ENCODE measurements around the gene TSC22D2.

- TF ChIP-seq, protein P1, sequence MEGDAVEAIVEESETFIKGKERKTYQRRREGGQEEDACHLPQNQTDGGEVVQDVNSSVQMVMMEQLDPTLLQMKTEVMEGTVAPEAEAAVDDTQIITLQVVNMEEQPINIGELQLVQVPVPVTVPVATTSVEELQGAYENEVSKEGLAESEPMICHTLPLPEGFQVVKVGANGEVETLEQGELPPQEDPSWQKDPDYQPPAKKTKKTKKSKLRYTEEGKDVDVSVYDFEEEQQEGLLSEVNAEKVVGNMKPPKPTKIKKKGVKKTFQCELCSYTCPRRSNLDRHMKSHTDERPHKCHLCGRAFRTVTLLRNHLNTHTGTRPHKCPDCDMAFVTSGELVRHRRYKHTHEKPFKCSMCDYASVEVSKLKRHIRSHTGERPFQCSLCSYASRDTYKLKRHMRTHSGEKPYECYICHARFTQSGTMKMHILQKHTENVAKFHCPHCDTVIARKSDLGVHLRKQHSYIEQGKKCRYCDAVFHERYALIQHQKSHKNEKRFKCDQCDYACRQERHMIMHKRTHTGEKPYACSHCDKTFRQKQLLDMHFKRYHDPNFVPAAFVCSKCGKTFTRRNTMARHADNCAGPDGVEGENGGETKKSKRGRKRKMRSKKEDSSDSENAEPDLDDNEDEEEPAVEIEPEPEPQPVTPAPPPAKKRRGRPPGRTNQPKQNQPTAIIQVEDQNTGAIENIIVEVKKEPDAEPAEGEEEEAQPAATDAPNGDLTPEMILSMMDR (IDR thresholded peaks at IDR 0.05 in 2 of 3, conservative IDR thresholded peaks at IDR 0.05 in 1 of 3; ENCODE audit: control insufficient read depth in 2 of 3, extremely low read depth in 1 of 3, insufficient read depth in 1 of 3, low read depth in 3 of 3, low read length in 3 of 3), result peak in 1 of 3 experiments; percentile 31; a peak in 1 of 6 replicates
- TF ChIP-seq RELA (IDR thresholded peaks at IDR 0.05; ENCODE audit: borderline replicate concordance, partially characterized antibody) (no peak), POLR2A (IDR thresholded peaks at IDR 0.05; ENCODE audit: low read depth, low read length) (no peak), TCF7 (IDR thresholded peaks at IDR 0.05; ENCODE audit: borderline replicate concordance) (no peak), ATF7 (IDR thresholded peaks at IDR 0.05; ENCODE audit: low read depth) (no peak), YY1 (IDR thresholded peaks at IDR 0.05; ENCODE audit: low read depth, low read length) (no peak), JUND (IDR thresholded peaks at IDR 0.05; ENCODE audit: low read depth, low read length) (no peak), NFIC (IDR thresholded peaks at IDR 0.05; ENCODE audit: low read depth, low read length) (no peak), ESRRA (IDR thresholded peaks at IDR 0.05; ENCODE audit: low read length) (no peak), SIN3A (IDR thresholded peaks at IDR 0.05; ENCODE audit: low read depth, low read length) (no peak), POLR2AphosphoS5 (IDR thresholded peaks at IDR 0.05; ENCODE audit: low read length) (no peak), FOXM1 (IDR thresholded peaks at IDR 0.05; ENCODE audit: low read depth, low read length) (no peak)
- TF ChIP-seq, protein P2, sequence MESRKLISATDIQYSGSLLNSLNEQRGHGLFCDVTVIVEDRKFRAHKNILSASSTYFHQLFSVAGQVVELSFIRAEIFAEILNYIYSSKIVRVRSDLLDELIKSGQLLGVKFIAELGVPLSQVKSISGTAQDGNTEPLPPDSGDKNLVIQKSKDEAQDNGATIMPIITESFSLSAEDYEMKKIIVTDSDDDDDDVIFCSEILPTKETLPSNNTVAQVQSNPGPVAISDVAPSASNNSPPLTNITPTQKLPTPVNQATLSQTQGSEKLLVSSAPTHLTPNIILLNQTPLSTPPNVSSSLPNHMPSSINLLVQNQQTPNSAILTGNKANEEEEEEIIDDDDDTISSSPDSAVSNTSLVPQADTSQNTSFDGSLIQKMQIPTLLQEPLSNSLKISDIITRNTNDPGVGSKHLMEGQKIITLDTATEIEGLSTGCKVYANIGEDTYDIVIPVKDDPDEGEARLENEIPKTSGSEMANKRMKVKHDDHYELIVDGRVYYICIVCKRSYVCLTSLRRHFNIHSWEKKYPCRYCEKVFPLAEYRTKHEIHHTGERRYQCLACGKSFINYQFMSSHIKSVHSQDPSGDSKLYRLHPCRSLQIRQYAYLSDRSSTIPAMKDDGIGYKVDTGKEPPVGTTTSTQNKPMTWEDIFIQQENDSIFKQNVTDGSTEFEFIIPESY (IDR thresholded peaks at IDR 0.05), result no peak
- TF ChIP-seq, protein P3, sequence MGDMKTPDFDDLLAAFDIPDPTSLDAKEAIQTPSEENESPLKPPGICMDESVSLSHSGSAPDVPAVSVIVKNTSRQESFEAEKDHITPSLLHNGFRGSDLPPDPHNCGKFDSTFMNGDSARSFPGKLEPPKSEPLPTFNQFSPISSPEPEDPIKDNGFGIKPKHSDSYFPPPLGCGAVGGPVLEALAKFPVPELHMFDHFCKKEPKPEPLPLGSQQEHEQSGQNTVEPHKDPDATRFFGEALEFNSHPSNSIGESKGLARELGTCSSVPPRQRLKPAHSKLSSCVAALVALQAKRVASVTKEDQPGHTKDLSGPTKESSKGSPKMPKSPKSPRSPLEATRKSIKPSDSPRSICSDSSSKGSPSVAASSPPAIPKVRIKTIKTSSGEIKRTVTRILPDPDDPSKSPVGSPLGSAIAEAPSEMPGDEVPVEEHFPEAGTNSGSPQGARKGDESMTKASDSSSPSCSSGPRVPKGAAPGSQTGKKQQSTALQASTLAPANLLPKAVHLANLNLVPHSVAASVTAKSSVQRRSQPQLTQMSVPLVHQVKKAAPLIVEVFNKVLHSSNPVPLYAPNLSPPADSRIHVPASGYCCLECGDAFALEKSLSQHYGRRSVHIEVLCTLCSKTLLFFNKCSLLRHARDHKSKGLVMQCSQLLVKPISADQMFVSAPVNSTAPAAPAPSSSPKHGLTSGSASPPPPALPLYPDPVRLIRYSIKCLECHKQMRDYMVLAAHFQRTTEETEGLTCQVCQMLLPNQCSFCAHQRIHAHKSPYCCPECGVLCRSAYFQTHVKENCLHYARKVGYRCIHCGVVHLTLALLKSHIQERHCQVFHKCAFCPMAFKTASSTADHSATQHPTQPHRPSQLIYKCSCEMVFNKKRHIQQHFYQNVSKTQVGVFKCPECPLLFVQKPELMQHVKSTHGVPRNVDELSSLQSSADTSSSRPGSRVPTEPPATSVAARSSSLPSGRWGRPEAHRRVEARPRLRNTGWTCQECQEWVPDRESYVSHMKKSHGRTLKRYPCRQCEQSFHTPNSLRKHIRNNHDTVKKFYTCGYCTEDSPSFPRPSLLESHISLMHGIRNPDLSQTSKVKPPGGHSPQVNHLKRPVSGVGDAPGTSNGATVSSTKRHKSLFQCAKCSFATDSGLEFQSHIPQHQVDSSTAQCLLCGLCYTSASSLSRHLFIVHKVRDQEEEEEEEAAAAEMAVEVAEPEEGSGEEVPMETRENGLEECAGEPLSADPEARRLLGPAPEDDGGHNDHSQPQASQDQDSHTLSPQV (IDR thresholded peaks at IDR 0.05), result no peak
These were observed 13.9 kb downstream of the TSC22D2 start for GRCh38 chr3:150421799-150422548.

Measured in GM12878 (cell line).